NT2/D1 (cell line): ENCODE measurements around the gene SNAP29.

Source experiments
- SUZ12 ChIP-seq: IDR thresholded peaks from 2 replicates; pipeline ENCODE4 v1.6.1; 2011; ENCODE audit not compliant: insufficient read length, insufficient read depth; ENCODE audit errors: extremely low read depth
- YY1 ChIP-seq: IDR thresholded peaks from 2 replicates; pipeline ENCODE4 v1.6.1; 2011; ENCODE audit not compliant: insufficient read length, insufficient read depth
- ZNF274 ChIP-seq: IDR thresholded peaks from 2 replicates; pipeline ENCODE4 v1.6.1; 2011; ENCODE audit warnings: mild to moderate bottlenecking, low read depth, low read length

DNA sequence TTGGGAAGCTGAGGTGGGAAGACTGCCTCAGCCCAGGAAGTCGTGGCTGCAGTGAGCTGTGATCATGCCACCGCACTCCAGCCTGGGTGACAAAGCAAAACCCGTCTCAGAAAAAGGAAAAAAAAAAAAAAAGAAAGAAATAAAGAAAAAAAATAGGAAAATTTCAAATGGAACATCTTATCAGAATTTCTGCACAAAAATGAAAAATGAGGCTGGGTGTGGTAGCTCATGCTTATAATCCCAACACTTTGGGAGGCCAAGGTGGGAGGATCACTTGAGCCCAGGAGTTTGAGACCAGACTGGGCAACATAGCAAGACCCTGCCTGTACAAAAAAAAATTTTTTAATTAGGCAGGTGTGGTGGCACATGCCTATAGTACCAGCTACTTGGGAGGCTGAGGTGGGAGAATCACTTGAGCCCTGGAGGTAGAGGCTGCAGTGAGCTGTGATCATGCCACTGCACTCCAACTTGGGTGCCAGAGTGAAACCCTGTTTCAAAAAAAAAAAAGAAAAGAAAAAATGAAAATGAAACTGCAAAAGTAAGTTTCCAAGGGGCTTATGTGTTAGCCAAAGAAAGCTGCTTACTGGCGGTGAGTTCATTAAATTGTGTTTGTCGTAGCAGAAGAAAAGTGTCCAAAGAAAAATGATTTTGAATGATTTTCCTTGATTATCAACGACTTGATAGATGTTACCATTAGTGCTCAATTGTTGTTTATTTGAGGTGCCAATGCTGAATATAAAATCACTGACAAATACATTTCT, 50.9 kb downstream of the SNAP29 start:
- TF ChIP-seq ZNF274: no peak
- no peak for TF ChIP-seq YY1
- no peak for TF ChIP-seq SUZ12
